ENCODE data around the gene ASAP3.
"Not testable (repeated sequence)": the region's sequence is repeated elsewhere in the genome, so short reads cannot be mapped to it uniquely, and the experiment has no call there.

Gene ASAP3

GRCh38 chr1:23496490-23497181 lies 12.7 kb upstream of the ASAP3 start:
- no peaks in the 10 kb centered on the region for H4K20me1 ChIP-seq (ENCODE audit: insufficient read depth, low read length)
- H3K36me3 ChIP-seq (replicated peaks; ENCODE audit: insufficient read depth, low read length), result no peaks in the 10 kb centered on the region
- H2AFZ ChIP-seq (ENCODE audit: low read length), result no peak overlapping the region
- H3K4me1 ChIP-seq (ENCODE audit: low read length), result no peaks in the 10 kb centered on the region
- no peak overlapping the region for H3K9ac ChIP-seq (ENCODE audit: low read length)
- no peaks in the 10 kb centered on the region for H3K27me3 ChIP-seq (replicated peaks; ENCODE audit: insufficient read depth, low read length)
- no peak overlapping the region for H3K27ac ChIP-seq (ENCODE audit: low read length)
- no peaks in the 10 kb centered on the region for H3K9me2 ChIP-seq (replicated peaks; ENCODE audit: insufficient read depth, low read length)
- no peaks in the 10 kb centered on the region for H3F3A ChIP-seq (ENCODE audit: insufficient read depth, low read length)
- H3K4me2 ChIP-seq (ENCODE audit: low read depth, low read length), result no peak overlapping the region
- TF ChIP-seq EZH2 (optimal IDR thresholded peaks at IDR 0.05; ENCODE audit: low read depth, low read length), result no peak
- TF ChIP-seq, protein P1, sequence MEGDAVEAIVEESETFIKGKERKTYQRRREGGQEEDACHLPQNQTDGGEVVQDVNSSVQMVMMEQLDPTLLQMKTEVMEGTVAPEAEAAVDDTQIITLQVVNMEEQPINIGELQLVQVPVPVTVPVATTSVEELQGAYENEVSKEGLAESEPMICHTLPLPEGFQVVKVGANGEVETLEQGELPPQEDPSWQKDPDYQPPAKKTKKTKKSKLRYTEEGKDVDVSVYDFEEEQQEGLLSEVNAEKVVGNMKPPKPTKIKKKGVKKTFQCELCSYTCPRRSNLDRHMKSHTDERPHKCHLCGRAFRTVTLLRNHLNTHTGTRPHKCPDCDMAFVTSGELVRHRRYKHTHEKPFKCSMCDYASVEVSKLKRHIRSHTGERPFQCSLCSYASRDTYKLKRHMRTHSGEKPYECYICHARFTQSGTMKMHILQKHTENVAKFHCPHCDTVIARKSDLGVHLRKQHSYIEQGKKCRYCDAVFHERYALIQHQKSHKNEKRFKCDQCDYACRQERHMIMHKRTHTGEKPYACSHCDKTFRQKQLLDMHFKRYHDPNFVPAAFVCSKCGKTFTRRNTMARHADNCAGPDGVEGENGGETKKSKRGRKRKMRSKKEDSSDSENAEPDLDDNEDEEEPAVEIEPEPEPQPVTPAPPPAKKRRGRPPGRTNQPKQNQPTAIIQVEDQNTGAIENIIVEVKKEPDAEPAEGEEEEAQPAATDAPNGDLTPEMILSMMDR (IDR thresholded peaks at IDR 0.05; ENCODE audit: low read length), result no peak
- no peak for TF ChIP-seq EZH2phosphoT487 (IDR thresholded peaks at IDR 0.05; ENCODE audit: low read length)
- H3K9me3 ChIP-seq (replicated peaks; ENCODE audit: insufficient read depth, low read length), result no peaks in the 10 kb centered on the region
- DNase-seq, result no peak
- H3K79me2 ChIP-seq (ENCODE audit: low read length), result no peaks in the 10 kb centered on the region
- H3K4me3 ChIP-seq (ENCODE audit: low read length), result no peak overlapping the region

DNA sequence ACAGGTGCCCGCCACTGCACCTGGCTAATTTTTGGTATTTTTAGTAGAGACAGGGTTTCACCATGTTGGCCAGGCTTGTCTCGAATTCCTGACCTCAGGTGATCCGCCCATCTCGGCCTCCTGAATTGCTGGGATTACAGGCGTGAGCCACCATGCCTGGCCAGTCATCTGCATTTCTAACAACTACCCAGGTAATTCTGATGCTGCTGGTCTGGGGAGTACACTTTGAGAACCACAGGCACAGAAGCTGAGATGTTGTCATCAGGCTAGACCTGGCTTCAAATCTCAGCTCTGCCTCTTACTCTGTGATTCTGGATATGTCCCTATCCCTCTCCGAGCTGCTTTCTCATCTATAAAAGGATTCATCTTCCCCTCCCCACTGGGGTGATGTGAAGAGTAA lies 10.9 kb upstream of the ASAP3 start:
- not testable (repeated sequence) for H3K9me3 ChIP-seq (replicated peaks; ENCODE audit: insufficient read depth, low read length); H3K79me2 ChIP-seq (ENCODE audit: low read length); H3K9ac ChIP-seq (ENCODE audit: low read length); H3K9me2 ChIP-seq (replicated peaks; ENCODE audit: insufficient read depth, low read length); DNase-seq; H3K27ac ChIP-seq (ENCODE audit: low read length); H3K4me1 ChIP-seq (ENCODE audit: low read length); H3K4me2 ChIP-seq (ENCODE audit: low read depth, low read length); H4K20me1 ChIP-seq (ENCODE audit: insufficient read depth, low read length); H3K27me3 ChIP-seq (replicated peaks; ENCODE audit: insufficient read depth, low read length); H3K4me3 ChIP-seq (ENCODE audit: low read length); H3F3A ChIP-seq (ENCODE audit: insufficient read depth, low read length); H2AFZ ChIP-seq (ENCODE audit: low read length); H3K36me3 ChIP-seq (replicated peaks; ENCODE audit: insufficient read depth, low read length)

DNA sequence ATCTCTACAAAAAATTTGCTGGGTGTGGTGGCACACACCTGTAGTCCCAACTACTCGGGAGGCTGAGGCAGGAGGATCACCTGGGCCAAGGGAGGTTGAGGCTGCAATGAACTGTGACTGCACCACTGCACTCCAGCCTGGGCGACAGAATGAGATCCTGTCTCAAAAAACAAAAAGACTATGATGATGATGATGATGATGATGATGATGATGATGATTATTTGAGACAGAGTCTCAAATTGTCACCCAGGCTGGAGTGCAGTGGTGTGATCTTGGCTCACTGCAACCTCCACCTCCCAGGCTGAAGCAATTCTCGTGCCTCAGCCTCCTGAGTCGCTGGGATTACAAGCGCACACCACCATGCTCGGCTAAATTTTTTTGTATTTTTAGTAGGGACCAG lies 8.8 kb upstream of the ASAP3 start:
- not testable (repeated sequence) for H3K79me2 ChIP-seq (ENCODE audit: low read length); H3K27me3 ChIP-seq (replicated peaks; ENCODE audit: insufficient read depth, low read length); H3K9me3 ChIP-seq (replicated peaks; ENCODE audit: insufficient read depth, low read length); H3K4me2 ChIP-seq (ENCODE audit: low read depth, low read length); H3K9me2 ChIP-seq (replicated peaks; ENCODE audit: insufficient read depth, low read length); H3K4me1 ChIP-seq (ENCODE audit: low read length); H3F3A ChIP-seq (ENCODE audit: insufficient read depth, low read length); H2AFZ ChIP-seq (ENCODE audit: low read length); H3K27ac ChIP-seq (ENCODE audit: low read length); H4K20me1 ChIP-seq (ENCODE audit: insufficient read depth, low read length); H3K9ac ChIP-seq (ENCODE audit: low read length); H3K4me3 ChIP-seq (ENCODE audit: low read length); H3K36me3 ChIP-seq (replicated peaks; ENCODE audit: insufficient read depth, low read length); DNase-seq

DNA sequence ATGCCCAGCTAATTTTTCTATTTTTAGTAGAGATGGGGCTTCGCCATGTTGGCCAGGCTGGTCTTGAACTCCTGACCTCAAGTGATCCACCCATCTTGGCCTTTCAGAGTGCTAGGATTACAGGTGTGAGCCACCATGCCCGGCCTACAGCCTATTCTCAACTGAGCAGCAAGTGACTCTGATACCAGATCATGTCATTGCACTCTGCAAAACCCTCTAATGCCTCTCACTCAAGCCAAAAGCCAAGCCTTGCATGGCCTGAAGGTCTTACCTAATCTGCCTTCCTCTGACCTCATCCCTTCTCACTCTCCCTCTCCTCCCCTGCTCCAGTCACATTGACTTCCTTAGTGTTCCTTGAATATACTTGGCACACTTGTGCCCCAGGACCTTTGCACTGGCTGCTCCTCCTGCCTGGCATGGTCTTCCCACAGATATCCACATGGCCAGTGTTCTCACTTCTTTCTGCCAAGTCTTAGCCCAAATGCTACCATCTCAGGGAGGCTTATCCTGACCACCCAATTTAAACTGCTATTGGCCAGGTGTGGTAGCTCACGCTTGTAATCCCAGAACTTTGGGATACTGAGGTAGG lies 8.2 kb upstream of the ASAP3 start:
- H3K79me2 ChIP-seq (ENCODE audit: low read length), result no peaks in the 10 kb centered on the region
- no peak overlapping the region for H2AFZ ChIP-seq (ENCODE audit: low read length)
- TF ChIP-seq EZH2 (optimal IDR thresholded peaks at IDR 0.05; ENCODE audit: low read depth, low read length), result no peak
- TF ChIP-seq, protein P1 (IDR thresholded peaks at IDR 0.05; ENCODE audit: low read length), result no peak
- H3K9me3 ChIP-seq (replicated peaks; ENCODE audit: insufficient read depth, low read length), result no peaks in the 10 kb centered on the region
- no peaks in the 10 kb centered on the region for H3F3A ChIP-seq (ENCODE audit: insufficient read depth, low read length)
- no peak overlapping the region for H3K4me3 ChIP-seq (ENCODE audit: low read length)
- no peaks in the 10 kb centered on the region; the same call in 1 of the 2 replicates for H3K27me3 ChIP-seq (replicated peaks; ENCODE audit: insufficient read depth, low read length)
- no peaks in the 10 kb centered on the region for H3K36me3 ChIP-seq (replicated peaks; ENCODE audit: insufficient read depth, low read length)
- H3K9ac ChIP-seq (ENCODE audit: low read length), result no peak overlapping the region
- H3K27ac ChIP-seq (ENCODE audit: low read length), result no peak overlapping the region
- no peak overlapping the region for H3K4me2 ChIP-seq (ENCODE audit: low read depth, low read length)
- H3K4me1 ChIP-seq (ENCODE audit: low read length), result no peaks in the 10 kb centered on the region
- H3K9me2 ChIP-seq (replicated peaks; ENCODE audit: insufficient read depth, low read length), result no peaks in the 10 kb centered on the region
- no peak for DNase-seq
- no peaks in the 10 kb centered on the region for H4K20me1 ChIP-seq (ENCODE audit: insufficient read depth, low read length)

Measured in MM.1S (cell line).